Panc1 (cell line): ENCODE data around the gene SLC27A2. TPM values are rescaled to one million over a fixed set of nuclear protein-coding genes. Genes with fewer than 3 reads are reported as not detected.

ENCODE experiments used
- ATAC-seq: fragments of 200-7000 bp; cut with Tn5 transposase; 2 replicates; pipeline ENCODE4 v1.9.1; 2020; ENCODE audit warnings: mild to moderate bottlenecking, moderate library complexity
- BruUV-seq: library from RNA; stranded (reverse); fragments of 400-500 nt; replicated peaks from 2 replicates; lab custom pipeline; 2021; lab: Mats Ljungman, UMichigan
- CTCF ChIA-PET: fragments of 300-600 bp; sonication (Branson Sonifier 250); formaldehyde crosslinking; loops from one replicate; lab custom pipeline; 2022; ENCODE audit warnings: antibody characterized with exemption; lab: Charles Lee
- POLR2A ChIA-PET: fragments of 300-600 bp; sonication (Branson Sonifier 250); formaldehyde crosslinking; loops from one replicate; lab custom pipeline; 2022; ENCODE audit warnings: antibody characterized with exemption; lab: Charles Lee
- DNase-seq: peaks from one replicate; pipeline ENCODE4 v3.0.0-alpha.2; 2010; ENCODE audit warnings: low read depth, low spot score
- H3K27ac ChIP-seq: 2 replicates; pipeline ENCODE4 v1.5.1; 2011; ENCODE audit warnings: mild to moderate bottlenecking, low read length, inconsistent platforms
- H3K27me3 ChIP-seq: fragments of 200-500 bp; sonication (Bioruptor generic); 2 replicates; pipeline ENCODE4 v1.6.0; 2014; ENCODE audit warnings: low read length, inconsistent platforms; ENCODE audit not compliant: control insufficient read depth, insufficient read depth
- H3K36me3 ChIP-seq: fragments of 200-500 bp; sonication (Bioruptor generic); 2 replicates; pipeline ENCODE4 v1.5.1; 2014; ENCODE audit warnings: inconsistent platforms, mild to moderate bottlenecking, low read length, moderate library complexity; ENCODE audit not compliant: control insufficient read depth, insufficient read depth
- H3K4me1 ChIP-seq: 2 replicates; pipeline ENCODE4 v1.5.1; 2011; ENCODE audit warnings: inconsistent platforms, mild to moderate bottlenecking, low read length, moderate library complexity; ENCODE audit not compliant: control insufficient read depth, insufficient read depth
- H3K4me3 ChIP-seq, 2 experiments: 2 replicates each; pipeline ENCODE4 v1.5.1; 2011 to 2012; ENCODE audit warnings: low read depth in 2 of 2, low read length in 2 of 2, mild to moderate bottlenecking in 2 of 2, inconsistent platforms in 1 of 2, moderate library complexity in 1 of 2
- H3K9me3 ChIP-seq: fragments of 200-500 bp; sonication (Bioruptor generic); 2 replicates; pipeline ENCODE4 v1.5.1; 2014; ENCODE audit warnings: low read depth, mild to moderate bottlenecking, inconsistent platforms, low read length, moderate library complexity; ENCODE audit not compliant: control insufficient read depth, insufficient read depth
- POLR2AphosphoS5 ChIP-seq: IDR thresholded peaks from 2 replicates; pipeline ENCODE4 v1.6.1; 2012; ENCODE audit warnings: mild to moderate bottlenecking, low read depth, low read length, moderate library complexity
- SIN3A ChIP-seq: IDR thresholded peaks from 2 replicates; pipeline ENCODE4 v1.6.1; 2012; ENCODE audit warnings: low read depth, mild to moderate bottlenecking, low read length, moderate library complexity, borderline replicate concordance; ENCODE audit not compliant: insufficient read depth
- TCF7L2 ChIP-seq: IDR thresholded peaks from 2 replicates; pipeline ENCODE4 v1.6.1; 2011; ENCODE audit warnings: mild to moderate bottlenecking, low read depth, low read length, inconsistent platforms
- in situ Hi-C: cut with HindIII; loops from 2 replicates; pipeline ENCODE4 v1.10.0; 2016; ENCODE audit warnings: low sequenced_read_pairs, low pct_unique_long_range_greater_than_20kb
- intact Hi-C: fragments of 100-400 bp; cut with micrococcal nuclease; formaldehyde crosslinking; loops from one replicate; pipeline ENCODE4 v1.10.0; 2022; ENCODE audit not compliant: unreplicated experiment
- total RNA-seq: library from RNA; stranded (reverse); gene quantifications from one replicate; pipeline ENCODE4 v1.2.1, GENCODE V29; 2021; ENCODE audit not compliant: unreplicated experiment
- TF ChIP-seq, protein P1 (sequence below), 2 experiments: IDR thresholded peaks; 2 replicates each; pipeline ENCODE4 v1.6.1; 2011 to 2012; ENCODE audit warnings: low read depth in 2 of 2, control low read depth in 1 of 2, low read length in 1 of 2, mild to moderate bottlenecking in 1 of 2, moderate library complexity in 1 of 2; ENCODE audit not compliant: insufficient read depth in 1 of 2
- TF ChIP-seq, protein P2 (sequence below): fragments of 450-650 bp; IDR thresholded peaks from 2 replicates; pipeline ENCODE4 v1.5.1; 2017; ENCODE audit warnings: mild to moderate bottlenecking

SLC27A2 gene
- total RNA-seq, 1 experiment from 2014 or later = 0.18 TPM

GRCh38 chr15:50250760-50251394 is 68.9 kb downstream of the SLC27A2 start:
- ChIA-PET POLR2A (no interaction called here), CTCF (no interaction called here)
- DNase-seq = no peak
- H3K27me3 ChIP-seq = peaks cover 3% of the 10 kb centered on the region; the same call in 1 of the 2 replicates
- no TSS peak for BruUV-seq
- H3K9me3 ChIP-seq = no peaks in the 10 kb centered on the region
- TF ChIP-seq POLR2AphosphoS5 (no peak), TCF7L2 (no peak), SIN3A (no peak)
- TF ChIP-seq, protein P1, sequence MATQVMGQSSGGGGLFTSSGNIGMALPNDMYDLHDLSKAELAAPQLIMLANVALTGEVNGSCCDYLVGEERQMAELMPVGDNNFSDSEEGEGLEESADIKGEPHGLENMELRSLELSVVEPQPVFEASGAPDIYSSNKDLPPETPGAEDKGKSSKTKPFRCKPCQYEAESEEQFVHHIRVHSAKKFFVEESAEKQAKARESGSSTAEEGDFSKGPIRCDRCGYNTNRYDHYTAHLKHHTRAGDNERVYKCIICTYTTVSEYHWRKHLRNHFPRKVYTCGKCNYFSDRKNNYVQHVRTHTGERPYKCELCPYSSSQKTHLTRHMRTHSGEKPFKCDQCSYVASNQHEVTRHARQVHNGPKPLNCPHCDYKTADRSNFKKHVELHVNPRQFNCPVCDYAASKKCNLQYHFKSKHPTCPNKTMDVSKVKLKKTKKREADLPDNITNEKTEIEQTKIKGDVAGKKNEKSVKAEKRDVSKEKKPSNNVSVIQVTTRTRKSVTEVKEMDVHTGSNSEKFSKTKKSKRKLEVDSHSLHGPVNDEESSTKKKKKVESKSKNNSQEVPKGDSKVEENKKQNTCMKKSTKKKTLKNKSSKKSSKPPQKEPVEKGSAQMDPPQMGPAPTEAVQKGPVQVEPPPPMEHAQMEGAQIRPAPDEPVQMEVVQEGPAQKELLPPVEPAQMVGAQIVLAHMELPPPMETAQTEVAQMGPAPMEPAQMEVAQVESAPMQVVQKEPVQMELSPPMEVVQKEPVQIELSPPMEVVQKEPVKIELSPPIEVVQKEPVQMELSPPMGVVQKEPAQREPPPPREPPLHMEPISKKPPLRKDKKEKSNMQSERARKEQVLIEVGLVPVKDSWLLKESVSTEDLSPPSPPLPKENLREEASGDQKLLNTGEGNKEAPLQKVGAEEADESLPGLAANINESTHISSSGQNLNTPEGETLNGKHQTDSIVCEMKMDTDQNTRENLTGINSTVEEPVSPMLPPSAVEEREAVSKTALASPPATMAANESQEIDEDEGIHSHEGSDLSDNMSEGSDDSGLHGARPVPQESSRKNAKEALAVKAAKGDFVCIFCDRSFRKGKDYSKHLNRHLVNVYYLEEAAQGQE (IDR thresholded peaks at IDR 0.05; ENCODE audit: insufficient read depth in 1 of 2, low read depth in 2 of 2, low read length in 1 of 2) = no peak
- TF ChIP-seq, protein P2, sequence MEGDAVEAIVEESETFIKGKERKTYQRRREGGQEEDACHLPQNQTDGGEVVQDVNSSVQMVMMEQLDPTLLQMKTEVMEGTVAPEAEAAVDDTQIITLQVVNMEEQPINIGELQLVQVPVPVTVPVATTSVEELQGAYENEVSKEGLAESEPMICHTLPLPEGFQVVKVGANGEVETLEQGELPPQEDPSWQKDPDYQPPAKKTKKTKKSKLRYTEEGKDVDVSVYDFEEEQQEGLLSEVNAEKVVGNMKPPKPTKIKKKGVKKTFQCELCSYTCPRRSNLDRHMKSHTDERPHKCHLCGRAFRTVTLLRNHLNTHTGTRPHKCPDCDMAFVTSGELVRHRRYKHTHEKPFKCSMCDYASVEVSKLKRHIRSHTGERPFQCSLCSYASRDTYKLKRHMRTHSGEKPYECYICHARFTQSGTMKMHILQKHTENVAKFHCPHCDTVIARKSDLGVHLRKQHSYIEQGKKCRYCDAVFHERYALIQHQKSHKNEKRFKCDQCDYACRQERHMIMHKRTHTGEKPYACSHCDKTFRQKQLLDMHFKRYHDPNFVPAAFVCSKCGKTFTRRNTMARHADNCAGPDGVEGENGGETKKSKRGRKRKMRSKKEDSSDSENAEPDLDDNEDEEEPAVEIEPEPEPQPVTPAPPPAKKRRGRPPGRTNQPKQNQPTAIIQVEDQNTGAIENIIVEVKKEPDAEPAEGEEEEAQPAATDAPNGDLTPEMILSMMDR = no peak
- in situ Hi-C loops (no loop called here), intact Hi-C loops (no loop called here)
- no peak overlapping the region for H3K4me3 ChIP-seq
- H3K36me3 ChIP-seq = no peaks in the 10 kb centered on the region
- H3K27ac ChIP-seq = no peak overlapping the region
- H3K4me1 ChIP-seq = no peaks in the 10 kb centered on the region
- no peak for ATAC-seq

DNA sequence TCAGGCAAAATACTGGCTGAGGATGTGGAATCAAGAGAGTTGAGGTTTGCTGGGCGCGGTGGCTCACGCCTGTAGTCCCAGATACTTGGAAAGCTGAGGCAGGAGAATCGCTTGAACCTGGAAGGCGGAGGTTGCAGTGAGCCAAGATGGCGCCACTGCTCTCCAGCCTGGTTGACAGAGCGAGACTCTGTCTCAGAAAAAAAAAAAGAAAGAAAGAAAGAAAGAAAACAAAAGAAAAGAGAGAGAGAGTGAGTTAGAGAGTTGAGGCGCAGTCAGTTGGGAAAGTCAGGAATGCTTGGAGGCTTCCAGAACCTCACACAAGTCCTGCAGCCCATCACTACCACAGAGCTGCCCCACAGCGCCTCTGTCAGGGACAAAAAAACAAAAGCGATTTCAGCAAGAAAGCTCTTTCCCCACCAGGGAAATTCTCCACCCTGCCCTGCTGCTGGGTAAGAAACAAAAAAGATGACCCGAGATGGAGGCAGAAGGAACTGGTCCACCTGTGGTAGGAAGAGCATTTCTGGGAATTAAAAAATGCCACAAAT is 69.7 kb downstream of the SLC27A2 start:
- ChIA-PET CTCF (interaction anchor here (0.6 kb wide), 1 partner anchor 27 kb away, joined by 3 read pairs; no protein-coding TSS in a partner anchor), POLR2A (no interaction called here)
- intact Hi-C loops = no loop called here
- DNase-seq = no peak
- Histone ChIP-seq H3K4me1 (no peaks in the 10 kb centered on the region), H3K9me3 (no peaks in the 10 kb centered on the region), H3K27ac (no peak overlapping the region), H3K4me3 (no peak overlapping the region), H3K27me3 (peaks cover 3% of the 10 kb centered on the region; the same call in 1 of the 2 replicates), H3K36me3 (no peaks in the 10 kb centered on the region)
- ATAC-seq = no peak
- no peak for TF ChIP-seq SIN3A
- no peak for TF ChIP-seq TCF7L2
- TF ChIP-seq, protein P1 (IDR thresholded peaks at IDR 0.05; ENCODE audit: insufficient read depth in 1 of 2, low read depth in 2 of 2, low read length in 1 of 2) = no peak
- TF ChIP-seq, protein P2 = no peak
- TF ChIP-seq POLR2AphosphoS5 = no peak
- in situ Hi-C loops = no loop called here
- BruUV-seq = no TSS peak
